ENCODE results near the gene FOXL1.

DNA sequence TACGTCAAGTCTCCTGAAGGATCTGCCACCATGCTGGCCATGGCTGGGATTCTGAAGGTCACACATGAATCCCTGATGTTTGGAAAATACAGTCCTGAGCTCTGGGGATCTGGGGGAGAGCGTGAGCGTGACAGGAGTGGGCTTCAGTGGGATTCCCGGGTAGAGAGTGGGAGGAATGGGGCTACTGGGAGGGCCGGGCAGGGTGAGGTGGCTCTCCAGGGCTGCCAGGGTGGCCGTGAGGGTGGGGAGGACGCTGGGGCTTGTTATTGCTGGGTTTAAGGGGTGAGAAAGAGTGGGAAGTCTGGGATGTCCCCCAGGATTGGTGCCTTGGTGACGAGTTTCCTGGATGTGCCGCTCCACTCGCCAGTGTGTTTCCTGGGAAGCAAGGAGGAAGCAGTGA, 31.3 kb downstream of the FOXL1 start:
- TF ChIP-seq POLR2AphosphoS5 (IDR thresholded peaks at IDR 0.05; ENCODE audit: borderline replicate concordance, low read depth, low read length): no peak
- TF ChIP-seq EZH2 (IDR thresholded peaks at IDR 0.05): no peak
